ENCODE data around the gene RBM38. TPM values are rescaled to one million over a fixed set of nuclear protein-coding genes. Genes with fewer than 3 reads are reported as not detected.
"Not testable (repeated sequence)": the region's sequence is repeated elsewhere in the genome, so short reads cannot be mapped to it uniquely, and the experiment has no call there.

RBM38 gene
- total and polyA plus RNA-seq, 9 donors = 31.7 to 63.7 (median 55.2) TPM

GRCh38 chr20:57415771-57416170 is 24.6 kb downstream of the RBM38 start:
- no peak for DNase-seq
- Histone ChIP-seq H3K27me3 (ENCODE audit: control insufficient read depth, insufficient read depth, low read length) (no peaks in the 10 kb centered on the region), H3K4me1 (ENCODE audit: control insufficient read depth, insufficient read depth, low read length) (peaks cover 6% of the 10 kb centered on the region), H3K36me3 (ENCODE audit: control insufficient read depth, insufficient read depth, low read length) (no peaks in the 10 kb centered on the region), H3K9me3 (replicated peaks; ENCODE audit: control insufficient read depth, low read depth, low read length) (no peaks in the 10 kb centered on the region), H3K4me3 (ENCODE audit: low read length) (no peak overlapping the region), H3K27ac (ENCODE audit: low read length) (no peak overlapping the region)
- WGBS (ENCODE audit: insufficient coverage) = 80% methylated on average over 7 of the region's 11 CpGs

GRCh38 chr20:57416296-57417022 is 25.3 kb downstream of the RBM38 start:
- 82% methylated on average over 13 of the region's 15 CpGs for WGBS (ENCODE audit: insufficient coverage)

GRCh38 chr20:57417051-57417689 is 26.0 kb downstream of the RBM38 start:
- Histone ChIP-seq H3K36me3 (ENCODE audit: control insufficient read depth, insufficient read depth, low read length) (no peaks in the 10 kb centered on the region), H3K4me1 (ENCODE audit: control insufficient read depth, insufficient read depth, low read length) (peaks cover 6% of the 10 kb centered on the region), H3K4me3 (ENCODE audit: low read length) (no peak overlapping the region), H3K9me3 (replicated peaks; ENCODE audit: control insufficient read depth, low read depth, low read length) (no peaks in the 10 kb centered on the region), H3K27ac (ENCODE audit: low read length) (no peak overlapping the region), H3K27me3 (ENCODE audit: control insufficient read depth, insufficient read depth, low read length) (no peaks in the 10 kb centered on the region)
- no peak for DNase-seq
- WGBS (ENCODE audit: insufficient coverage) = 36% methylated on average over 5 of the region's 6 CpGs

More at GRCh38 chr20:57416296-57417022, 25.3 kb downstream of the RBM38 start:
- Histone ChIP-seq H3K27me3 (ENCODE audit: control insufficient read depth, insufficient read depth, low read length) (no peaks in the 10 kb centered on the region), H3K4me3 (ENCODE audit: low read length) (no peak overlapping the region), H3K27ac (ENCODE audit: low read length) (no peak overlapping the region), H3K36me3 (ENCODE audit: control insufficient read depth, insufficient read depth, low read length) (no peaks in the 10 kb centered on the region), H3K9me3 (replicated peaks; ENCODE audit: control insufficient read depth, low read depth, low read length) (no peaks in the 10 kb centered on the region), H3K4me1 (ENCODE audit: control insufficient read depth, insufficient read depth, low read length) (peaks cover 6% of the 10 kb centered on the region)
- no peak for DNase-seq

GRCh38 chr20:57417830-57418780 is 26.9 kb downstream of the RBM38 start:
- H3K4me1 ChIP-seq (ENCODE audit: control insufficient read depth, insufficient read depth, low read length) = peaks cover 6% of the 10 kb centered on the region
- H3K27ac ChIP-seq (ENCODE audit: low read length) = no peak overlapping the region
- 46% methylated on average over 15 of the region's 17 CpGs for WGBS (ENCODE audit: insufficient coverage)

GRCh38 chr20:57419479-57419878 is 28.3 kb downstream of the RBM38 start:
- not testable (repeated sequence) for DNase-seq; H3K27ac ChIP-seq (ENCODE audit: low read length); H3K4me1 ChIP-seq (ENCODE audit: control insufficient read depth, insufficient read depth, low read length); H3K9me3 ChIP-seq (replicated peaks; ENCODE audit: control insufficient read depth, low read depth, low read length); H3K36me3 ChIP-seq (ENCODE audit: control insufficient read depth, insufficient read depth, low read length); H3K27me3 ChIP-seq (ENCODE audit: control insufficient read depth, insufficient read depth, low read length); H3K4me3 ChIP-seq (ENCODE audit: low read length)
- no CpG with 5 or more reads among the region's 4 CpGs for WGBS (ENCODE audit: insufficient coverage)

More at GRCh38 chr20:57417830-57418780, 26.9 kb downstream of the RBM38 start:
- Histone ChIP-seq H3K9me3 (replicated peaks; ENCODE audit: control insufficient read depth, low read depth, low read length) (no peaks in the 10 kb centered on the region), H3K27me3 (ENCODE audit: control insufficient read depth, insufficient read depth, low read length) (no peaks in the 10 kb centered on the region), H3K36me3 (ENCODE audit: control insufficient read depth, insufficient read depth, low read length) (no peaks in the 10 kb centered on the region), H3K4me3 (ENCODE audit: low read length) (no peak overlapping the region)
- DNase-seq = no peak

- no peaks in the 10 kb centered on the region for H3K27me3 ChIP-seq (ENCODE audit: control insufficient read depth, insufficient read depth, low read length)
- 75% methylated on average over 13 of the region's 20 CpGs for WGBS (ENCODE audit: insufficient coverage)
- H3K36me3 ChIP-seq (ENCODE audit: control insufficient read depth, insufficient read depth, low read length) = no peaks in the 10 kb centered on the region
- DNase-seq = no peak
- no peak overlapping the region for H3K27ac ChIP-seq (ENCODE audit: low read length)
- H3K4me3 ChIP-seq (ENCODE audit: low read length) = no peak overlapping the region
- H3K4me1 ChIP-seq (ENCODE audit: control insufficient read depth, insufficient read depth, low read length) = peaks cover 14% of the 10 kb centered on the region
- H3K9me3 ChIP-seq (replicated peaks; ENCODE audit: control insufficient read depth, low read depth, low read length) = no peaks in the 10 kb centered on the region
Observed at GRCh38 chr20:57420571-57421252, 29.5 kb downstream of the RBM38 start.

GRCh38 chr20:57421253-57422220 is 30.3 kb downstream of the RBM38 start:
- 77% methylated on average over 24 of the region's 26 CpGs for WGBS (ENCODE audit: insufficient coverage)
- no peak overlapping the region for H3K4me3 ChIP-seq (ENCODE audit: low read length)
- H3K27me3 ChIP-seq (ENCODE audit: control insufficient read depth, insufficient read depth, low read length) = no peaks in the 10 kb centered on the region
- no peaks in the 10 kb centered on the region for H3K36me3 ChIP-seq (ENCODE audit: control insufficient read depth, insufficient read depth, low read length)
- H3K27ac ChIP-seq (ENCODE audit: low read length) = no peak overlapping the region
- H3K9me3 ChIP-seq (replicated peaks; ENCODE audit: control insufficient read depth, low read depth, low read length) = no peaks in the 10 kb centered on the region
- no peak for DNase-seq
- H3K4me1 ChIP-seq (ENCODE audit: control insufficient read depth, insufficient read depth, low read length) = peaks cover 9% of the 10 kb centered on the region

GRCh38 chr20:57422254-57422653 is 31.1 kb downstream of the RBM38 start:
- no peak overlapping the region for H3K4me3 ChIP-seq (ENCODE audit: low read length)
- 35% methylated on average over 4 of the region's 7 CpGs for WGBS (ENCODE audit: insufficient coverage)
- no peaks in the 10 kb centered on the region for H3K9me3 ChIP-seq (replicated peaks; ENCODE audit: control insufficient read depth, low read depth, low read length)
- H3K4me1 ChIP-seq (ENCODE audit: control insufficient read depth, insufficient read depth, low read length) = peaks cover 9% of the 10 kb centered on the region
- no peaks in the 10 kb centered on the region for H3K36me3 ChIP-seq (ENCODE audit: control insufficient read depth, insufficient read depth, low read length)
- no peak for DNase-seq
- no peaks in the 10 kb centered on the region for H3K27me3 ChIP-seq (ENCODE audit: control insufficient read depth, insufficient read depth, low read length)
- no peak overlapping the region for H3K27ac ChIP-seq (ENCODE audit: low read length)

Data from muscle of leg (tissue), 11 donors.